Uterus (tissue), 2 donors: ENCODE results near the gene SLC2A2.

Experiments used
- CTCF ChIP-seq, 4 experiments: fragments of 200-600 bp in 2 of 4; fragments of 450-650 bp in 2 of 4; sonication (generic) in 2 of 4; IDR thresholded peaks; one replicate each; pipeline ENCODE4 v1.5.1; 2016 to 2019; ENCODE audit warnings: antibody characterized with exemption in 4 of 4, mild to moderate bottlenecking in 2 of 4, moderate library complexity in 1 of 4
- POLR2A ChIP-seq, 2 donors: fragments of 450-650 bp; IDR thresholded peaks; one replicate each; pipeline ENCODE4 v1.6.1; 2016; ENCODE audit warnings: antibody characterized with exemption in 2 of 2, mild to moderate bottlenecking in 1 of 2, moderate library complexity in 1 of 2

- no peak for TF ChIP-seq POLR2A (IDR thresholded peaks at IDR 0.05)
- no peak for TF ChIP-seq CTCF (IDR thresholded peaks at IDR 0.05)
Measured at GRCh38 chr3:171065732-171066131, 39.2 kb upstream of the SLC2A2 start.
